HG03432 (cell line): Measurements from ENCODE around the gene TNRC6B.
"Not testable (repeated sequence)": the region's sequence is repeated elsewhere in the genome, so short reads cannot be mapped to it uniquely, and the experiment has no call there.

Source experiments
- ATAC-seq: cut with Tn5 transposase; IDR thresholded peaks from one replicate; pipeline ENCODE4 v1.9.1; 2021; ENCODE audit warnings: mild to moderate bottlenecking, moderate library complexity; ENCODE audit not compliant: unreplicated experiment

TNRC6B gene

GRCh38 chr22:40181323-40181722 is 3.6 kb downstream of the TNRC6B start:
- no peak for ATAC-seq

- ATAC-seq, result no peak
These were observed 4.6 kb downstream of the TNRC6B start for GRCh38 chr22:40182231-40182835.

- ATAC-seq, result no peak
These were observed 5.4 kb downstream of the TNRC6B start for GRCh38 chr22:40183029-40183581.

- not testable (repeated sequence) for ATAC-seq
These were observed 5.9 kb downstream of the TNRC6B start for GRCh38 chr22:40183603-40184002.

- no peak for ATAC-seq
These were observed 9.7 kb downstream of the TNRC6B start for GRCh38 chr22:40187389-40187788.

GRCh38 chr22:40189997-40190396 is 12.3 kb downstream of the TNRC6B start:
- no peak for ATAC-seq

GRCh38 chr22:40190501-40190900 is 12.8 kb downstream of the TNRC6B start:
- ATAC-seq, result no peak

- ATAC-seq, result no peak
These were observed 16.0 kb downstream of the TNRC6B start for GRCh38 chr22:40193429-40194421.

- ATAC-seq, result no peak
These were observed 16.9 kb downstream of the TNRC6B start for GRCh38 chr22:40194656-40195055.

- no peak for ATAC-seq
These were observed 19.1 kb downstream of the TNRC6B start for GRCh38 chr22:40196628-40197360.

GRCh38 chr22:40197421-40197820 is 19.7 kb downstream of the TNRC6B start:
- ATAC-seq, result not testable (repeated sequence)

GRCh38 chr22:40198733-40199132 is 21.0 kb downstream of the TNRC6B start:
- ATAC-seq, result no peak

- no peak for ATAC-seq
These were observed 21.5 kb downstream of the TNRC6B start for GRCh38 chr22:40199223-40199622.

- ATAC-seq, result no peak
These were observed 22.1 kb downstream of the TNRC6B start for GRCh38 chr22:40199852-40200251.

GRCh38 chr22:40200795-40201530 is 23.2 kb downstream of the TNRC6B start:
- no peak for ATAC-seq

- ATAC-seq, result no peak
These were observed 24.7 kb downstream of the TNRC6B start for GRCh38 chr22:40202225-40202944.

GRCh38 chr22:40203572-40203971 is 25.8 kb downstream of the TNRC6B start:
- no peak for ATAC-seq

- ATAC-seq, result no peak
These were observed 26.8 kb downstream of the TNRC6B start for GRCh38 chr22:40204321-40205116.

- ATAC-seq, result no peak
These were observed 28.8 kb downstream of the TNRC6B start for GRCh38 chr22:40206561-40206960.
